H1 (cell line): ENCODE measurements around the gene DNAJC6.

Source experiments
- ATF3 ChIP-seq: IDR thresholded peaks from 2 replicates; pipeline ENCODE4 v1.6.1; 2011; ENCODE audit warnings: low read depth, mild to moderate bottlenecking, low read length; ENCODE audit not compliant: insufficient read depth
- CTCF ChIP-seq, 3 experiments: IDR thresholded peaks; 1 replicate in 2 of 3; 2 replicates in 1 of 3; pipeline versions ENCODE4 v1.5.1 to v1.6.1; 2011; ENCODE audit warnings: low read length in 3 of 3, mild to moderate bottlenecking in 3 of 3, inconsistent platforms in 2 of 3, low read depth in 1 of 3, moderate library complexity in 1 of 3; ENCODE audit not compliant: insufficient read depth in 1 of 3; ENCODE audit errors: control extremely low read depth in 1 of 3

- TF ChIP-seq ATF3 (no peak), CTCF (IDR thresholded peaks at IDR 0.05; ENCODE audit: control extremely low read depth in 1 of 3, insufficient read depth in 1 of 3, low read depth in 1 of 3, low read length in 3 of 3) (no peak)
Observed at GRCh38 chr1:65277605-65278347, 31.6 kb upstream of the DNAJC6 start.
